ENCODE data around the gene AEBP2.

AEBP2 gene

GRCh38 chr12:19518209-19518608 is 78.9 kb downstream of the AEBP2 start:
- no peak for DNase-seq

GRCh38 chr12:19520646-19521415 is 81.5 kb downstream of the AEBP2 start:
- DNase-seq: no peak

GRCh38 chr12:19525274-19525673 is 86.0 kb downstream of the AEBP2 start:
- no peak for DNase-seq

GRCh38 chr12:19527866-19528265 is 88.6 kb downstream of the AEBP2 start:
- DNase-seq: no peak

GRCh38 chr12:19528750-19529149 is 89.5 kb downstream of the AEBP2 start:
- no peak for DNase-seq

GRCh38 chr12:19529951-19530636 is 90.8 kb downstream of the AEBP2 start:
- DNase-seq: no peak

GRCh38 chr12:19530637-19531023 is 91.3 kb downstream of the AEBP2 start:
- no peak for DNase-seq

GRCh38 chr12:19533567-19533966 is 94.3 kb downstream of the AEBP2 start:
- DNase-seq: no peak

- DNase-seq: no peak
These were observed 99.8 kb downstream of the AEBP2 start for GRCh38 chr12:19539071-19539470.

- no peak for DNase-seq
These were observed 100.5 kb downstream of the AEBP2 start for GRCh38 chr12:19539836-19540235.

GRCh38 chr12:19542606-19543005 is 103.3 kb downstream of the AEBP2 start:
- DNase-seq: no peak

- no peak for DNase-seq
These were observed 105.1 kb downstream of the AEBP2 start for GRCh38 chr12:19544353-19544752.

GRCh38 chr12:19545301-19545700 is 106.0 kb downstream of the AEBP2 start:
- DNase-seq: no peak

GRCh38 chr12:19546027-19546426 is 106.7 kb downstream of the AEBP2 start:
- DNase-seq: no peak

- no peak for DNase-seq
These were observed 107.4 kb downstream of the AEBP2 start for GRCh38 chr12:19546611-19547162.

GRCh38 chr12:19547271-19547671 is 108.0 kb downstream of the AEBP2 start:
- no peak for DNase-seq

GRCh38 chr12:19548834-19549233 is 109.5 kb downstream of the AEBP2 start:
- no peak for DNase-seq

GRCh38 chr12:19550626-19551025 is 111.3 kb downstream of the AEBP2 start:
- DNase-seq: no peak

GRCh38 chr12:19552441-19553097 is 113.3 kb downstream of the AEBP2 start:
- peak; percentile 11 to 23 for DNase-seq

GRCh38 chr12:19553175-19553574 is 113.9 kb downstream of the AEBP2 start:
- no peak for DNase-seq

GRCh38 chr12:19561411-19561961 is 122.2 kb downstream of the AEBP2 start:
- DNase-seq: no peak
